ENCODE measurements around the gene ZNF138. TPM values are rescaled to one million over a fixed set of nuclear protein-coding genes. Genes with fewer than 3 reads are reported as not detected.

The ZNF138 gene
- total RNA-seq, 1 experiment from 2014 or later: 8.4 TPM

DNA sequence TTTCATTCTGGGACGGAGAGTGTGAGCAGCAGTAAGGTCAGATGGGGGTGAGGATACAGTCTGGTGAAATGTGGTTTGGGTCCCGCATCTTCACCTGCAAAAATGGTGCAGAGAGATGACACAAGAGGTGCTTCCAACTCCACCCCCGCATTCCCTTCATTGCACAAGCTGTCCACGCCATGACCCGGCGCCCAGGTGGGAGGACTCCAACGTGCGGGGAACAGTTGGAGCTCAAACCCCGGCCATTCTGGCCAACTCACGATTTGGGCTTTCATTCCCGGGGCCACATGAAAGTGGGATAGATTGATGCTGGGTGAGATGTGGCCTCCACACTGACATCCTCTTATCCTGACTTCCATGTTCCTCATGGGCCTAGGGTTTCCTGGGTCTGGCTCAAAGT lies 74.3 kb downstream of the ZNF138 start:
- no peaks in the 10 kb centered on the region for H3K36me3 ChIP-seq (ENCODE audit: low read depth)
- no peaks in the 10 kb centered on the region for H3K79me2 ChIP-seq (ENCODE audit: low read depth)
- BruUV-seq (replicated peaks): no TSS peak
- no peaks in the 10 kb centered on the region for H3K4me1 ChIP-seq (replicated peaks; ENCODE audit: insufficient read depth)
- H3K4me2 ChIP-seq: no peak overlapping the region
- no peaks in the 10 kb centered on the region for H3K9me2 ChIP-seq (ENCODE audit: insufficient read depth)
- H3K27me3 ChIP-seq (ENCODE audit: insufficient read depth, low read depth): peaks cover 66% of the 10 kb centered on the region
- DNase-seq: no peak
- H3K9me3 ChIP-seq (ENCODE audit: insufficient read depth, low read depth): no peaks in the 10 kb centered on the region
- intact Hi-C loops (cut with micrococcal nuclease; ENCODE audit: unreplicated experiment): no loop called here
- no peaks in the 10 kb centered on the region for H3F3A ChIP-seq (ENCODE audit: insufficient read depth, low read depth)
- H3K4me3 ChIP-seq: no peak overlapping the region
- no peaks in the 10 kb centered on the region for H4K20me1 ChIP-seq (ENCODE audit: insufficient read depth)
- ChIA-PET POLR2A (ENCODE audit: unreplicated experiment) (no interaction called here), CTCF (no interaction called here)
- TF ChIP-seq EZH2 (IDR thresholded peaks at IDR 0.05; ENCODE audit: low read depth): no peak
- TF ChIP-seq, protein P1, sequence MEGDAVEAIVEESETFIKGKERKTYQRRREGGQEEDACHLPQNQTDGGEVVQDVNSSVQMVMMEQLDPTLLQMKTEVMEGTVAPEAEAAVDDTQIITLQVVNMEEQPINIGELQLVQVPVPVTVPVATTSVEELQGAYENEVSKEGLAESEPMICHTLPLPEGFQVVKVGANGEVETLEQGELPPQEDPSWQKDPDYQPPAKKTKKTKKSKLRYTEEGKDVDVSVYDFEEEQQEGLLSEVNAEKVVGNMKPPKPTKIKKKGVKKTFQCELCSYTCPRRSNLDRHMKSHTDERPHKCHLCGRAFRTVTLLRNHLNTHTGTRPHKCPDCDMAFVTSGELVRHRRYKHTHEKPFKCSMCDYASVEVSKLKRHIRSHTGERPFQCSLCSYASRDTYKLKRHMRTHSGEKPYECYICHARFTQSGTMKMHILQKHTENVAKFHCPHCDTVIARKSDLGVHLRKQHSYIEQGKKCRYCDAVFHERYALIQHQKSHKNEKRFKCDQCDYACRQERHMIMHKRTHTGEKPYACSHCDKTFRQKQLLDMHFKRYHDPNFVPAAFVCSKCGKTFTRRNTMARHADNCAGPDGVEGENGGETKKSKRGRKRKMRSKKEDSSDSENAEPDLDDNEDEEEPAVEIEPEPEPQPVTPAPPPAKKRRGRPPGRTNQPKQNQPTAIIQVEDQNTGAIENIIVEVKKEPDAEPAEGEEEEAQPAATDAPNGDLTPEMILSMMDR (conservative IDR thresholded peaks at IDR 0.05): no peak
- H3K27ac ChIP-seq: no peak overlapping the region
- no peak overlapping the region for H2AFZ ChIP-seq

DNA sequence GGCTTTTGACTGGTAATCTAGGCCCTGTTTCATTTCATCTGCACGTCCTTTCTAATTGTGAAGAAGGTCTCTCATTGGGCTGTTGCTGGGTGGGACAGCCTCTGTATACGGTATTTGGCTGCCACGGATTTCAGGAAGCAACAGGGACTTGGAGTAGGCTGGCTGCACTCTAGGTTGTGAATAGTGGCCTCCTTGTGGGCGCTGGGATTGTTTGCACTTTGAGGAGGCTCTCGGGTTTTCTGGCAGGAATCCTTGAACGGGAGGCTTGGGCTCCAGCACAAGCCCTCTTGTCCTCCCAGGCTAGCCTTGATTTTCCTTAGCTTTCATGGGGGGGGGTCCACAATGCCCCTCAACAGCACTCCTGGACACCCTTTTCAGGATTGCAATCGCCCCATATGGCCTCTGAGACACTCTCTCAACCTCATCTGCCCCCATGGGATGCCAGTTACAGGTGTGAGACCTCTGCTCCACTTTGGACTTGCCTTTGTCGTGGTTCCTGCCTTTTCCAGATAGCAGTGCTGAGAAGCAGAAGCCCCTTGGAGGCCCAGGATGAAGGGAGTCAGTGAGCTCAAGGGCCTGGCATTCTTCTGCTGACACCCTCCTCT lies 75.0 kb downstream of the ZNF138 start:
- BruUV-seq (replicated peaks): no TSS peak
- H4K20me1 ChIP-seq (ENCODE audit: insufficient read depth): no peaks in the 10 kb centered on the region
- ChIA-PET POLR2A (ENCODE audit: unreplicated experiment) (no interaction called here), CTCF (no interaction called here)
- no peak overlapping the region for H3K27ac ChIP-seq
- no peak overlapping the region for H2AFZ ChIP-seq
- no peaks in the 10 kb centered on the region for H3K9me3 ChIP-seq (ENCODE audit: insufficient read depth, low read depth)
- no peaks in the 10 kb centered on the region for H3K36me3 ChIP-seq (ENCODE audit: low read depth)
- TF ChIP-seq, protein P1 (conservative IDR thresholded peaks at IDR 0.05): no peak
- TF ChIP-seq EZH2 (IDR thresholded peaks at IDR 0.05; ENCODE audit: low read depth): no peak
- no peaks in the 10 kb centered on the region for H3K9me2 ChIP-seq (ENCODE audit: insufficient read depth)
- no peak overlapping the region for H3K4me3 ChIP-seq
- no peaks in the 10 kb centered on the region for H3K79me2 ChIP-seq (ENCODE audit: low read depth)
- intact Hi-C loops (cut with micrococcal nuclease; ENCODE audit: unreplicated experiment): no loop called here
- H3F3A ChIP-seq (ENCODE audit: insufficient read depth, low read depth): no peaks in the 10 kb centered on the region
- H3K4me2 ChIP-seq: no peak overlapping the region
- no peaks in the 10 kb centered on the region for H3K4me1 ChIP-seq (replicated peaks; ENCODE audit: insufficient read depth)
- H3K27me3 ChIP-seq (ENCODE audit: insufficient read depth, low read depth): peaks cover 73% of the 10 kb centered on the region
- no peak for DNase-seq

DNA sequence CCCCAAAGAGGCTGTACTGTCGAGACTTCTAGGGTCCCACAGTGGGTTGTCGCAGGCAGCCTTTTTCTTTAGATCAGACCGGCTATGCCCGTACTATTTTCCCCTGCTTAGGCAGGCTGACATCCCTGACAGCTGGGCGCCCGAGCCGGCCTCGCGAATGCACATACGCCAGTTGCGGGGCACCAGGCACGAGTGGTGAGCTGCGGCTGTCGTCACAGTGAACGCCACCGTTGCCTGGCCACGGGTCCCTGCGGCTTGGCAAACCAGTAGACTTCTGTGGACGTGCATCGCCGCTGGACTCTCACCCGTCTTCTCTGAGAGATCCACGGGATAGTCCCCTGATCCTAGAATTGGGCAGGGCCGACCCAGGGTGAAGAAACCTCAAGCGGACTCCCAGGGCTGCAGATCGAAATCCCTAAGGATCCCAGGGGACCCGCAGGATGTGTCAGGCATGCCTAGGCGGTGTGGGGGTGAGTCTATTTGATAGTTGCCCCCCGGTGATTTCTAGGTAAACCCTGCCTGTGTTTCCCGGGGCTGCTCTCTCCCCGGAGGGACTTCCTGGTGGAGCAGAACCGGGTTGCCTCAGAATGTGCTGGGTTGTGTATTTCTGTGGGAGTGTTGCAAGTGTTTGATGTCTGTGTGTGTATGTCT lies 75.8 kb downstream of the ZNF138 start:
- no peak for DNase-seq
- Histone ChIP-seq H3K36me3 (ENCODE audit: low read depth) (no peaks in the 10 kb centered on the region), H4K20me1 (ENCODE audit: insufficient read depth) (no peaks in the 10 kb centered on the region), H3K79me2 (ENCODE audit: low read depth) (no peaks in the 10 kb centered on the region), H3K4me3 (no peak overlapping the region), H3K9me3 (ENCODE audit: insufficient read depth, low read depth) (no peaks in the 10 kb centered on the region), H3F3A (ENCODE audit: insufficient read depth, low read depth) (no peaks in the 10 kb centered on the region), H3K27me3 (ENCODE audit: insufficient read depth, low read depth) (peaks cover 82% of the 10 kb centered on the region), H3K27ac (no peak overlapping the region), H3K9me2 (ENCODE audit: insufficient read depth) (no peaks in the 10 kb centered on the region), H2AFZ (no peak overlapping the region), H3K4me1 (replicated peaks; ENCODE audit: insufficient read depth) (no peaks in the 10 kb centered on the region), H3K4me2 (no peak overlapping the region)
- ChIA-PET CTCF (no interaction called here), POLR2A (ENCODE audit: unreplicated experiment) (no interaction called here)
- TF ChIP-seq, protein P1 (conservative IDR thresholded peaks at IDR 0.05): no peak
- TF ChIP-seq EZH2 (IDR thresholded peaks at IDR 0.05; ENCODE audit: low read depth): no peak
- BruUV-seq (replicated peaks): no TSS peak
- intact Hi-C loops (cut with micrococcal nuclease; ENCODE audit: unreplicated experiment): no loop called here
